RWPE2 (cell line): ENCODE measurements around the gene IRX3.

ENCODE experiments used
- ATAC-seq: fragments of 200-7000 bp; cut with Tn5 transposase; 3 replicates; pipeline ENCODE4 v1.9.1; 2021; ENCODE audit warnings: low read depth
- DNase-seq: peaks from one replicate; pipeline ENCODE4 v3.0.0-alpha.2; 2020; ENCODE audit warnings: low spot score
- H3K27ac ChIP-seq: fragments of 450-650 bp; 2 replicates; pipeline ENCODE4 v1.5.1; 2017; ENCODE audit warnings: mild to moderate bottlenecking; ENCODE audit not compliant: poor library complexity, severe bottlenecking
- H3K27me3 ChIP-seq: fragments of 250-450 bp; sonication (Bioruptor Pico); 2 replicates; pipeline ENCODE4 v1.5.1; 2021; ENCODE audit warnings: mild to moderate bottlenecking, moderate library complexity; ENCODE audit not compliant: insufficient read depth, poor library complexity, severe bottlenecking
- H3K36me3 ChIP-seq: fragments of 250-450 bp; sonication (Bioruptor Pico); 2 replicates; pipeline ENCODE4 v1.5.1; 2020; ENCODE audit warnings: low read depth, mild to moderate bottlenecking, moderate library complexity
- H3K4me1 ChIP-seq: fragments of 250-450 bp; sonication (Bioruptor Pico); 2 replicates; pipeline ENCODE4 v1.5.1; 2021; ENCODE audit warnings: mild to moderate bottlenecking, moderate library complexity; ENCODE audit not compliant: insufficient read depth, poor library complexity, severe bottlenecking
- H3K4me3 ChIP-seq: fragments of 250-450 bp; sonication (Bioruptor Pico); 2 replicates; pipeline ENCODE4 v1.5.1; 2021; ENCODE audit warnings: mild to moderate bottlenecking, moderate library complexity; ENCODE audit not compliant: severe bottlenecking
- H3K9me3 ChIP-seq: fragments of 250-450 bp; sonication (Bioruptor Pico); 2 replicates; pipeline ENCODE4 v1.5.1; 2021; ENCODE audit warnings: mild to moderate bottlenecking, moderate library complexity; ENCODE audit not compliant: severe bottlenecking
- CTCF ChIP-seq: fragments of 450-650 bp; IDR thresholded peaks from one replicate; pipeline ENCODE4 v1.5.1; 2017; ENCODE audit warnings: mild to moderate bottlenecking, moderate library complexity; ENCODE audit not compliant: poor library complexity, severe bottlenecking

IRX3 gene

GRCh38 chr16:54268766-54269165, 17.8 kb downstream of the IRX3 start:
- peak; percentile 11 for DNase-seq
- Histone ChIP-seq H3K27ac (no peak overlapping the region), H3K36me3 (no peaks in the 10 kb centered on the region), H3K9me3 (no peaks in the 10 kb centered on the region), H3K4me3 (no peak overlapping the region), H3K4me1 (no peaks in the 10 kb centered on the region), H3K27me3 (peaks cover 4% of the 10 kb centered on the region)
- no peak for ATAC-seq
- no peak for TF ChIP-seq CTCF

- no peak for TF ChIP-seq CTCF
- H3K36me3 ChIP-seq, result no peaks in the 10 kb centered on the region
- DNase-seq, result no peak
- H3K27me3 ChIP-seq, result peaks cover 7% of the 10 kb centered on the region
- ATAC-seq, result no peak
- no peaks in the 10 kb centered on the region for H3K4me1 ChIP-seq
- H3K4me3 ChIP-seq, result no peak overlapping the region
- no peaks in the 10 kb centered on the region for H3K9me3 ChIP-seq
- no peak overlapping the region for H3K27ac ChIP-seq
Measured at GRCh38 chr16:54268340-54268739, 18.2 kb downstream of the IRX3 start.

- H3K4me1 ChIP-seq, result no peaks in the 10 kb centered on the region
- no peak for TF ChIP-seq CTCF
- peak; percentile 1 for DNase-seq
- no peaks in the 10 kb centered on the region for H3K36me3 ChIP-seq
- peaks cover 10% of the 10 kb centered on the region for H3K27me3 ChIP-seq
- H3K9me3 ChIP-seq, result no peaks in the 10 kb centered on the region
- no peak overlapping the region for H3K27ac ChIP-seq
- H3K4me3 ChIP-seq, result no peak overlapping the region
- peak; percentile 46; the same call in 2 of the 3 replicates for ATAC-seq
Measured at GRCh38 chr16:54266363-54266955, 20.1 kb downstream of the IRX3 start.

GRCh38 chr16:54265575-54266107, 20.9 kb downstream of the IRX3 start:
- no peaks in the 10 kb centered on the region for H3K4me1 ChIP-seq
- DNase-seq (peak; percentile 7), ATAC-seq (no peak)
- H3K9me3 ChIP-seq, result no peaks in the 10 kb centered on the region
- no peak overlapping the region for H3K27ac ChIP-seq
- no peaks in the 10 kb centered on the region for H3K36me3 ChIP-seq
- no peak overlapping the region for H3K4me3 ChIP-seq
- no peak for TF ChIP-seq CTCF
- peaks cover 10% of the 10 kb centered on the region for H3K27me3 ChIP-seq

- Histone ChIP-seq H3K4me3 (no peak overlapping the region), H3K9me3 (no peaks in the 10 kb centered on the region), H3K36me3 (no peaks in the 10 kb centered on the region), H3K27me3 (no peaks in the 10 kb centered on the region), H3K27ac (no peak overlapping the region), H3K4me1 (no peaks in the 10 kb centered on the region)
- ATAC-seq (no peak), DNase-seq (peak; percentile 33)
- TF ChIP-seq CTCF, result no peak
Measured at GRCh38 chr16:54253118-54253517, 33.5 kb downstream of the IRX3 start.
